ENCODE data around the gene SYNE2. TPM values are rescaled to one million over a fixed set of nuclear protein-coding genes. Genes with fewer than 3 reads are reported as not detected.

The SYNE2 gene
- total RNA-seq, 1 donor from 2014 or later = 5.7 TPM

DNA sequence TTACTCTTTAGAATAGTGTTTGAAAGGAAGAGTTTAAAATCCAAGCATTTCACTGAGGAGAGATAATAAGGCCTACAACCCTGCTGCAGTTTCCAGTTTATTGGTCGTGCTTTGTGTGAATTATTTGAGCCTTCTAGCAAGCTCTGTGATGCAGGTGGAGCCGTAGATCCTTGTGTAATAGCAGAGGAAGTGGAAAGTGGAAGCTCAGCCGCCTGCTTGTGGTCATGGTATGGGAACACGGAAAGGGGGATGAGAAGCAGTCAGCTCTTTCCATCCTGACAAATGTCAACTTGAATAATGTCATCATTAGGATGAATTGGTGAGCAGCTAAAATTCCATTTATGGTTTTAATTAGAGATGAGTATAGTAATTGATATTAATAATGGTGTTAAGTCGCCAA, 29.1 kb downstream of the SYNE2 start:
- TF ChIP-seq, protein P1, sequence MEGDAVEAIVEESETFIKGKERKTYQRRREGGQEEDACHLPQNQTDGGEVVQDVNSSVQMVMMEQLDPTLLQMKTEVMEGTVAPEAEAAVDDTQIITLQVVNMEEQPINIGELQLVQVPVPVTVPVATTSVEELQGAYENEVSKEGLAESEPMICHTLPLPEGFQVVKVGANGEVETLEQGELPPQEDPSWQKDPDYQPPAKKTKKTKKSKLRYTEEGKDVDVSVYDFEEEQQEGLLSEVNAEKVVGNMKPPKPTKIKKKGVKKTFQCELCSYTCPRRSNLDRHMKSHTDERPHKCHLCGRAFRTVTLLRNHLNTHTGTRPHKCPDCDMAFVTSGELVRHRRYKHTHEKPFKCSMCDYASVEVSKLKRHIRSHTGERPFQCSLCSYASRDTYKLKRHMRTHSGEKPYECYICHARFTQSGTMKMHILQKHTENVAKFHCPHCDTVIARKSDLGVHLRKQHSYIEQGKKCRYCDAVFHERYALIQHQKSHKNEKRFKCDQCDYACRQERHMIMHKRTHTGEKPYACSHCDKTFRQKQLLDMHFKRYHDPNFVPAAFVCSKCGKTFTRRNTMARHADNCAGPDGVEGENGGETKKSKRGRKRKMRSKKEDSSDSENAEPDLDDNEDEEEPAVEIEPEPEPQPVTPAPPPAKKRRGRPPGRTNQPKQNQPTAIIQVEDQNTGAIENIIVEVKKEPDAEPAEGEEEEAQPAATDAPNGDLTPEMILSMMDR (IDR thresholded peaks at IDR 0.05; ENCODE audit: insufficient read depth, low read depth, low read length) = no peak
- TF ChIP-seq EZH2 (IDR thresholded peaks at IDR 0.05; ENCODE audit: insufficient read depth, low read length) = no peak
- H3K4me1 Mint-ChIP-seq (ENCODE audit: low read depth, unreplicated experiment) = peaks cover 3% of the 10 kb centered on the region

GRCh38 chr14:63887899-63888298, 35.1 kb downstream of the SYNE2 start:
- Histone ChIP-seq H2AFZ (ENCODE audit: low read depth, low read length) (no peak overlapping the region), H3K4me3 (ENCODE audit: insufficient read depth, low read depth, low read length) (no peak overlapping the region), H3K4me2 (ENCODE audit: low read length) (no peak overlapping the region), H3K79me2 (ENCODE audit: insufficient read depth, low read length) (no peaks in the 10 kb centered on the region), H4K20me1 (ENCODE audit: insufficient read depth, low read length) (no peaks in the 10 kb centered on the region), H3K9me3 (ENCODE audit: insufficient read depth, low read depth, low read length) (no peaks in the 10 kb centered on the region), H3K27me3 (ENCODE audit: insufficient read depth, low read length) (no peaks in the 10 kb centered on the region), H3K27ac (ENCODE audit: low read depth, low read length) (no peak overlapping the region), H3K36me3 (ENCODE audit: insufficient read depth, low read length) (no peaks in the 10 kb centered on the region), H3K9ac (ENCODE audit: low read length) (no peak overlapping the region), H3K4me1 (ENCODE audit: insufficient read depth, low read length) (no peaks in the 10 kb centered on the region)
- TF ChIP-seq, protein P1 (IDR thresholded peaks at IDR 0.05; ENCODE audit: insufficient read depth, low read depth, low read length) = no peak
- no peak for TF ChIP-seq EZH2 (IDR thresholded peaks at IDR 0.05; ENCODE audit: insufficient read depth, low read length)
- H3K36me3 Mint-ChIP-seq (ENCODE audit: low read depth, unreplicated experiment) = no peaks in the 10 kb centered on the region
- peaks cover 16% of the 10 kb centered on the region for H3K4me1 Mint-ChIP-seq (ENCODE audit: low read depth, unreplicated experiment)
- no peak overlapping the region for H3K27ac Mint-ChIP-seq (ENCODE audit: unreplicated experiment)
- DNase-seq (ENCODE audit: low read depth) (no peak), FAIRE-seq (no peak)
- no peak overlapping the region for H3K4me3 Mint-ChIP-seq (ENCODE audit: unreplicated experiment)
- H3K27me3 Mint-ChIP-seq (ENCODE audit: low read depth, unreplicated experiment) = no peaks in the 10 kb centered on the region
- no peaks in the 10 kb centered on the region for H3K9me3 Mint-ChIP-seq (ENCODE audit: unreplicated experiment)

More for the DNA sequence above, 29.1 kb downstream of the SYNE2 start:
- no peaks in the 10 kb centered on the region for H3K27me3 ChIP-seq (ENCODE audit: insufficient read depth, low read length)
- H3K79me2 ChIP-seq (ENCODE audit: insufficient read depth, low read length) = no peaks in the 10 kb centered on the region
- H3K4me3 Mint-ChIP-seq (ENCODE audit: unreplicated experiment) = no peak overlapping the region
- H3K27me3 Mint-ChIP-seq (ENCODE audit: low read depth, unreplicated experiment) = no peaks in the 10 kb centered on the region
- no peaks in the 10 kb centered on the region for H3K9me3 Mint-ChIP-seq (ENCODE audit: unreplicated experiment)
- no peak for DNase-seq (ENCODE audit: low read depth)
- no peaks in the 10 kb centered on the region for H4K20me1 ChIP-seq (ENCODE audit: insufficient read depth, low read length)
- no peak overlapping the region for H3K9ac ChIP-seq (ENCODE audit: low read length)
- peaks cover 1% of the 10 kb centered on the region for H3K4me1 ChIP-seq (ENCODE audit: insufficient read depth, low read length)
- H3K4me2 ChIP-seq (ENCODE audit: low read length) = no peak overlapping the region
- no peak for FAIRE-seq
- no peaks in the 10 kb centered on the region for H3K9me3 ChIP-seq (ENCODE audit: insufficient read depth, low read depth, low read length)
- no peaks in the 10 kb centered on the region for H3K36me3 Mint-ChIP-seq (ENCODE audit: low read depth, unreplicated experiment)
- no peak overlapping the region for H3K4me3 ChIP-seq (ENCODE audit: insufficient read depth, low read depth, low read length)
- H3K27ac ChIP-seq (ENCODE audit: low read depth, low read length) = no peak overlapping the region
- H2AFZ ChIP-seq (ENCODE audit: low read depth, low read length) = no peak overlapping the region
- H3K27ac Mint-ChIP-seq (ENCODE audit: unreplicated experiment) = no peak overlapping the region
- no peaks in the 10 kb centered on the region for H3K36me3 ChIP-seq (ENCODE audit: insufficient read depth, low read length)

- Histone ChIP-seq H3K4me3 (ENCODE audit: insufficient read depth, low read depth, low read length) (no peak overlapping the region), H3K4me2 (ENCODE audit: low read length) (no peak overlapping the region), H3K27me3 (ENCODE audit: insufficient read depth, low read length) (no peaks in the 10 kb centered on the region), H3K9ac (ENCODE audit: low read length) (no peak overlapping the region), H3K36me3 (ENCODE audit: insufficient read depth, low read length) (no peaks in the 10 kb centered on the region), H3K9me3 (ENCODE audit: insufficient read depth, low read depth, low read length) (no peaks in the 10 kb centered on the region), H3K4me1 (ENCODE audit: insufficient read depth, low read length) (peaks cover 10% of the 10 kb centered on the region), H2AFZ (ENCODE audit: low read depth, low read length) (no peak overlapping the region), H3K79me2 (ENCODE audit: insufficient read depth, low read length) (no peaks in the 10 kb centered on the region), H3K27ac (ENCODE audit: low read depth, low read length) (no peak overlapping the region), H4K20me1 (ENCODE audit: insufficient read depth, low read length) (no peaks in the 10 kb centered on the region)
- DNase-seq (ENCODE audit: low read depth) (no peak), FAIRE-seq (no peak)
- peaks cover 25% of the 10 kb centered on the region for H3K4me1 Mint-ChIP-seq (ENCODE audit: low read depth, unreplicated experiment)
- no peaks in the 10 kb centered on the region for H3K27me3 Mint-ChIP-seq (ENCODE audit: low read depth, unreplicated experiment)
- TF ChIP-seq EZH2 (IDR thresholded peaks at IDR 0.05; ENCODE audit: insufficient read depth, low read length) = no peak
- TF ChIP-seq, protein P1 (IDR thresholded peaks at IDR 0.05; ENCODE audit: insufficient read depth, low read depth, low read length) = no peak
- H3K27ac Mint-ChIP-seq (ENCODE audit: unreplicated experiment) = no peak overlapping the region
- H3K9me3 Mint-ChIP-seq (ENCODE audit: unreplicated experiment) = no peaks in the 10 kb centered on the region
- no peak overlapping the region for H3K4me3 Mint-ChIP-seq (ENCODE audit: unreplicated experiment)
- H3K36me3 Mint-ChIP-seq (ENCODE audit: low read depth, unreplicated experiment) = no peaks in the 10 kb centered on the region
These were observed 37.7 kb downstream of the SYNE2 start for GRCh38 chr14:63890553-63890952.

Measured in astrocyte (in vitro differentiated cells and primary cell).